GM19463 (cell line): Measurements from ENCODE around the gene RIIAD1.
"Not testable (repeated sequence)": the region's sequence is repeated elsewhere in the genome, so short reads cannot be mapped to it uniquely, and the experiment has no call there.

ENCODE experiments used
- ATAC-seq: cut with Tn5 transposase; IDR thresholded peaks from one replicate; pipeline ENCODE4 v1.9.1; 2021; ENCODE audit warnings: mild to moderate bottlenecking, moderate library complexity; ENCODE audit not compliant: unreplicated experiment

RIIAD1 gene

DNA sequence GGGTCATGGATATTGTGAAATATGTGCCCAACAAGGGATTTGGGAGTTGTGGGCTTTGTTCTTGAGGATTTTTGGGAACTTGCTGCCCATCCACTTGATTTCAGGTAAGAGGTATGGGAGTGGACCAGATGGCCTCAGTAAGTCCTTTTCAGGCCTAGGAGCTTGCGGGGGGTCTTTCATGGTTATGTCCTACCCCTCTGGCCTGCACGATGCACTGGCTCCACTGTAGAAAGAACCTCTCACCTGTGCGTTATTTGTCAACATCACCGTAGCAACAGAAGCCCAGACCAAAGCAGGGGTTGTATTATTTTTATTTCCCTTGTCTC lies 8.6 kb downstream of the RIIAD1 start:
- ATAC-seq: no peak

DNA sequence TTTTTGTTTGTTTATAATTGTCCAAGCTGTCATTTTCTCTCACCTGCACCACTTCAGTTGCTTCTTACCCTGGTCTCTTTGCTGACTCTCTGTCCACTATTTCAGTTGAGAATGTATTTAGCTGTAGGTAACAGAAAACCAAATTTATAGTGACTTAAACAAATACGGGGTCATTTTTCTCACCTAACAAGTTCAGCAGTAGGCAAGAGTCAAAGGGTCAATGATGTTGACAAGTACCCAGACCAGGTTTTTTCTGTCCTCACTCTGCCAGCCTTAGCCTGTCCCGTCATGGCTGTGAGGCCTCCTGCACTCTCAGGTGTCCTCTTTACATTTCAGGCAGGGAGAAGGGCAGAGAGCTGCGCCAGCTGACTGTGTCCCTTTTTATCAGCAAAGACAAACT lies 11.8 kb downstream of the RIIAD1 start:
- no peak for ATAC-seq

DNA sequence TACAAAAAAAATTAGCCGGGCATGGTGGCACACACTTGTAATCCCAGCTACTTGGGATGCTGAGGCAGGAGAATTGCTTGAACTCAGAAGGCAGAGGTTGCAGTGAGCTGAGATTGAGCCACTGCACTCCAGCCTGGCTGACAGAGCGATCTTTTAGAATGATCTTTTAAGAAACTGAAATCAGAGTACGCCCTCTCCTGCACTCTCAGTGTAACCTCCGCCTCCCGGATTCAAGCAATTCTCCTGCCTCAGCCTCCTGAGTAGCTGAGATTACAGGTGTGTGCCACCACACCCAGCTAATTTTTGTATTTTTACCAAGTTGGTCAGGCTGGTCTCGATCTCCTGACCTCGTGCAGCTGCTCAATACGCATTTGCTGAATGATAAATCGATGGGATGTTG lies 12.7 kb downstream of the RIIAD1 start:
- not testable (repeated sequence) for ATAC-seq

GRCh38 chr1:151737026-151737425 lies 15.7 kb downstream of the RIIAD1 start:
- ATAC-seq: no peak

DNA sequence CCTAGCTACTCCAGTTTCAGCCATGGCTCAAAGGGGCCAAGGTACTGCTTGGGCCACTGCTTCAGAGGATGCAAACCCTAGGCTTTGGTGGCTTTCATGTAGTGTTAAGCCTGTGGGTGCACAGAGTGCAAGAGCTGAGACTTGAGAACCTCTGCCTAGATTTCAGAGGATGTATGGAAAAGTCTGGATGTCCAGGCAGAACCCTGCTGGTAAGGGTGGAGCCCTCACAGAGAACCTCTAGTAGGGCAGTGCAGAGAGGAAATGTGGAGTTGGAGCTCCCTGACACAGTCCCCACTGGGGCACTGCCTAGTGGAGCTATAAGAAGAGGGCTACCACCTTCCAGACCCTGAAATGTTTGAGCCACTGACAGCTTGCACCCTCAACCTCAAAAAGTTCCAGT lies 16.2 kb downstream of the RIIAD1 start:
- ATAC-seq: no peak

DNA sequence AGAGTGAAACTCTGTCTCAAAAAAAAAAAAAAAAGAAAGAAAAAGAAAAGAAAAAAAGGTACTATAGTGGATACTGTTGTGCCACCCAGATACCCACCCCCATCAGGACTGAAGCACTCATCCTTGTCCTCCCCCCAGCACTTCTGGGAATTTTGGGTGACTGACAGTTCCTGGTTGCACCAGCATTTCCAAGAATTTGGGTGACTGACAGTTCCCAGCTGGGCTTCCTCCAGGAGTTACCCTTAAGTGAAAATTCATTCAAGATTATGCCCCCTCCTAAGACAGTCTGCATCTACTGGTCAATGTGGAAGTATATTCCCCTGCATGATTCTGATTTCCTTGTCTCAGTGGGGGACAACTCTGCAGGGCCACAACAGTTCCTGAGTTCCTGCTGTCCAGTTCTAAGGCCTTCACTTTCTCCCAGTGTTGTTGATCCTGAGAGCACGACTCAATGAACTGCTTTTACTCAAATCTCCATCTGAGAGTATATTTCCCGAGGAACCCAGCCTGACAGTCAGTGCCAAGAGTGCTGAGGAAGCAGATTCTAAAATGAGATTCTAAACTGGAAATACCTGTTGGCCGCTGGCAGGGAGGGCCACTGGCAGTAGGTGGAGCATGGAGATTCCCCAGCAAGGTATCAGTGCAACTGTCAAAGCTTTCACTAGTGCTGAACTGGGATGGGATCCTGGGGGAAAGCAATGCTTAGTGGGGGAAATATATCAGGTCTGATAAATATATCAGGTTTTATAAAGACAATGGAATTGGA lies 18.5 kb downstream of the RIIAD1 start:
- no peak for ATAC-seq

DNA sequence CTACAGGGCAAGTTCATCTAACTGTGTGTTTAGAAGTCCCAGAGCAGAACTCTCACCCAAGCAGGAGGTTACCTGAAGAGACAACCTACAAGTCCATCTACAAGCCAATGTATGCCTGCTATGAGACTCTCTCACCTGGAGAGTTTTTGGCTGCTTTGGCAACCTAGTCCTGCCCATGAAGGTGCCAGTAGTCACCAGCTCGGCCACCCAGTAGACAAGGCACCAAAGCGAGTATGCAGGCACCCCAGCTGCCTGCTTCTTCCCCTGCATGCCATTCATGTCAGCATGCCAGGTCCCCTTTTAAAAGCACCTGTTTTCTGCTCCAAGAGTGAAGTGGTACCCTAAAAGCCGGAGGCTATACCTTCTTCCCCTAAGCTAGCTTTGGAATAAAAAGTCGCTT lies 20.2 kb downstream of the RIIAD1 start:
- ATAC-seq: no peak

DNA sequence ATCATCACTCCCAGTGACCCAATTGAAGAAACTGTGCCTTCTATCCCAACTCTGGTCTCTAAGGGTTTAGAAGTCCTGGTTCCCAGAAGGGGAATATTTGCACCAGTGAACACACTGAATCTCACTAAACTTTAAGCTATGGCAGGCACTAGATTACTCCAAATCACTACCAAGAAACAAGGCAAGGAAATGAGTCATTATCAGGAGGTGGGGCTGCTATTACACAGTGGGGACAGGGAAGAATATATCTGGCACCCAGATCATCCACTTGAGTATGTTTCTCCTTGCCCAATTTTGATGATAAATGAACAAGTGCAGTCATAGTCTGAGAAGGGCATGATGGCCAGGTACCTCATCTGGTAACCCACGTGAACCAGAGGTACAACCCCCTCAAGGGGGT lies 35.0 kb downstream of the RIIAD1 start:
- no peak for ATAC-seq

DNA sequence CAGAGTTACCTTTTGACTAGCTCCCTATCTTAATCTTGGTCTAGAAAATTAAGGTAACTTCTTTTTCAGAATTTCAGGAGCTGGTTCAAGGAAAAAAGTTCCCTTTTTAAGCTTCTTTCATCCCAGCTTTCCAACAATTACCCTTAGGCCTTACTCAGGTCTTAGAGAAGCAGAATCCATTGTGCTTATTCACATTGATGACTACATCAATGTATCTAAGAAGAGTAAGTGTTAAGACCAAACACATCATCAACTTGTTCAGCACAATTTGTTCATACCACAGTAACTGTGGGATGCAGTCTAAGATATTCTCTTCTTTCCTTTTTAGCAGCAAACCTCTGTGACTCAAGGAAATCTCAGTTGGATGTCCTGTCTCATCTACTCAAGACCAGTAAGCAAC lies 37.9 kb downstream of the RIIAD1 start:
- no peak for ATAC-seq

DNA sequence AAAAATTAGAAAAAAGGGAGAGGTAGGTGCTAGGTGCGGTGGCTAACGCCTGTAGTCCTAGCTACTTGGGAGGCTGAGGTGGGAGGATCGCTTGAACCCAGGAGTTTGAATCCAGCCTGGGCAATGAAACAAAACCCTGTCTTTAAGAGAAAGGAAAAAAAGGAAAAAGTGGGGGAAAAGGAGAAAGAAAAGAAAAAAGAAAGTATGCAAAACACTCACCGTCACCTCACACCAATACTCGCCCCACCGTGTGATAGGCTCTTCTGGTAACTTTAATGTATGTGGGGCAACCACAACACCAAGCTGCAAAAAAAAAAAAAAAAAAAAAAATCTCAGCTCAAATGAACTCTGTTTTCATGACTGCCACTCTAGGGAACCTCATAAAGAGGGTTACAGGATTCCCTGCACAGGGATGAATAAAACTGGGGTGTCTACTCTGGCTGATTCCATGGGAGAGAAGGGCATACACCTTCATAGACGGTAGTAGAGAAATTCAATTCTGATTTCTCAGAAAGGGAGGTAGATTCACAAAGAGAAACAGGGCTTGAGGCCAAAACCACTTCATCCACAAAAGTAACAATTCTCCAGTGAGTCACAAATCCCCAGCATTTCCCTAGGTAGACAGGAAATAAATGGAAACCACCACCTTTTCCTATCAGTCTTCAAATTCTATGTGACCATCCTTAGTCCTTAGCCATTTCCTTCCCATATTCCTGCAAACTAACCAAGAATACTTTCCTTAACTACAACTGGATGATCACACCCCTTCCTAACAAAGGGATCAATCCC lies 39.5 kb downstream of the RIIAD1 start:
- no peak for ATAC-seq

DNA sequence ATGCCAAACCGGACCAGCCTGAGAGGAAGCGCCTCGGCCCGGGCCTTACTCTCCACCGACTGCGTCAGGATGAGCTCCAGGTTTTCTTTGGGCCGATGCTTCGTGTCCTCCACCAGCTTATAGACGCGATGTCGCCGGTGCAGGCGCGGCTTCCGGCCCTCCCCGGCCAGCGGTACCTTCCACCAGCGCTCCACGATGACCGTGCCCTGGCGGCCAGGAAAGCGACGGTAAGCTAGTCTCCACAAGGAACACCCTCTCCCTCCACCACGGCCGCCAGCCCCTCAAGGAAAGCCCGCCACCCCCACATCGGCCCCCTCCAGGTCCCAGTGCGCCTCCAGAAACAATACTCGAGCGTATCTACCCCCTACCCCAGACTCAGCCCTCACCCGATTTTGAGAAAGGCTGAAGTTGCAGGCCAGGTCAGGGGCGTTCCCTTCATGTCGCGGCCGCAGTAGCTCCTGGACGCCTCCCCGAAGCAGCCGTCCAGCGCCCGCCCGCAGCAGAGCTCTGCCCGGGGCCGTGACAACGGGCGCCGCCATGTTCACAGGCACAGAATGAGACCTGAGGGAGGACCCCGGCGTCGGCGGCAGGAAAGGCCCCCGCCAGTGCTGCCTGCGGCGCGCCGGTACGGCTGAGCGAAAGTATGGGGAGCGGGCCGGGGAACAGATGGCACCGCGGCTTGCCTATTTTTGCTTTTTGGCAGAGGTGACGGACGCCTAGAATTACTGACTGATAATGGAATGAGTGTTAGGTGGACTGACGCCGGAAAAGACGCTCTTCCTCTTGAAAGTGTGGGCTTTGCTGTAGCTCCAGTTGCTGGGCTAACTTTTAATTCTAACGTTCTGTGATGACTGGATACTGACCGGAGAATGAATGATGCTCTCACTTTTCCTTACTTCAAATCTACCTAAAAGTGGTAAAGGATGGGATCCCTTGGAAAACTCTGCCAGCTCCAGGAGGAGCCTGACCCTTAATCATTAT lies 41.9 kb downstream of the RIIAD1 start, which contains the start of gene MRPL9:
TSS of gene MRPL9 (minus strand) at position 556 of the 981 bp plus-strand sequence. CDS start at position 539, 17 bp downstream.
- ATAC-seq: peak; percentile 97

GRCh38 chr1:151763990-151764389 lies 42.7 kb downstream of the RIIAD1 start:
- ATAC-seq: no peak

- not testable (repeated sequence) for ATAC-seq
These were observed 47.2 kb downstream of the RIIAD1 start for GRCh38 chr1:151768351-151769066.

DNA sequence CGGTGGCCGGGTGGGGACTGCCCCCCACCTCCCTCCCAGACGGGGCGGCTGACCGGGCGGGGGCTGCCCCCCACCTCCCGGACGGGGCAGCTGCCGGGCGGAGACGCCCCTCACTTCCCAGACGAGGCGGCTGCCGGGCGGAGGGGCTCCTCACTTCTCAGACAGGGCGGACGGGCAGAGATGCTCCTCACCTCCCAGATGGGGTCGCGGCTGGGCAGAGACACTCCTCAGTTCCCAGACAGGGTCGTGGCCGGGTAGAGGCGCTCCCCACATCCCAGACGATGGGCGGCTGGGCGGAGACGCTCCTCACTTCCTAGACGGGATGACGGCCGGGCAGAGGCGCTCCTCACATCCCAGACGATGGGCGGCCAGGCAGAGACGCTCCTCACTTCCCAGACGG lies 47.9 kb downstream of the RIIAD1 start:
- ATAC-seq: not testable (repeated sequence)

DNA sequence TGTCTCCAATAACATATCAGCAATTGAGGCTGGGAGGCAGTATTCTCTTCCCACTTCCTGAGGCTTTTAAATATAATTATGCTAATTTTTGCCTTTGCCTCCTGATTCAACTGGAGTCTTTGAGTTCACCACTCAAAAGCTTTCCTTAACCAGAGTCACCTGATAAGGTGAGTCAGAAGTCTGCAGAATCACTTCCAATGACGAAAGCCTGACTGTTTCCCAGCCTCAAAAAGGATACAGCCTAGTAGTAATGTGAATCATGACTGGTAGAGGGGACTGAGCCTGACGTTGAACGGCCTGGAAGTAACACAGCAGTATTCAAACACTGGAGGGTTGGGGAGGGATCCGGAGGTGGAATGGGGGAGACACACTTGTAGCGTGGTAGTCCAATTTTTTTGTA lies 52.4 kb downstream of the RIIAD1 start:
- ATAC-seq: no peak

DNA sequence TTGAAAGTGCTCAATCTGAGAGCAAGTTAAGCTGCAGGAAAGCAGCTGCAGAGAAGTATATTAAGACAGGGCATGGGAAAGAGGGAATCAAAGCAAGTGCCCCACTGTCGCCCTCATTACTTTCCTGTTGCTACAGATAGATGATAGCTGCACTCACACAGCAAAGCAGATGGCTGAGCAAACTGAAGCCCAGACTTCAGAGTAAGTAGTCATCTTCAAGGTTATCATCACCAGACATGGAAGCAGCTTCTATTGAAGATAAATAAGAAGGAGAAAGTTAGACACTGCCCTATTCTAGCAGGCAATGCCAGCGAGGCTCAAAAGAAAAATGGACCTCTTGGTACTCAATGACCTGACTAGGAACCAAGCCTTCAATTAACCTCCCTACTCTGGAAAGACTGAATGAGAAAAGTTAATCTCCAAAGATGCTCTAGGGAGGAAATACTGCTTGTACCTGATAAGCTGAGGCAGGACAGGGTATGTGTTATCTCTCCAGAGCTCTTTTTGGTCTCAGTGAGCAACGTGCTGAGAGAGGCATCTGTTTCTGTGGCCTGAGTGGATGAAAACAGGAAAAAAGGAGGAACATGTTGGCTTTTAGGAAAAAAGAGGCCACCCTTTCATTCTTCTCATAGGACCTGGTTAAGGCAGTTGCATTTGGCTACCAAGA lies 53.1 kb downstream of the RIIAD1 start:
- ATAC-seq: no peak

DNA sequence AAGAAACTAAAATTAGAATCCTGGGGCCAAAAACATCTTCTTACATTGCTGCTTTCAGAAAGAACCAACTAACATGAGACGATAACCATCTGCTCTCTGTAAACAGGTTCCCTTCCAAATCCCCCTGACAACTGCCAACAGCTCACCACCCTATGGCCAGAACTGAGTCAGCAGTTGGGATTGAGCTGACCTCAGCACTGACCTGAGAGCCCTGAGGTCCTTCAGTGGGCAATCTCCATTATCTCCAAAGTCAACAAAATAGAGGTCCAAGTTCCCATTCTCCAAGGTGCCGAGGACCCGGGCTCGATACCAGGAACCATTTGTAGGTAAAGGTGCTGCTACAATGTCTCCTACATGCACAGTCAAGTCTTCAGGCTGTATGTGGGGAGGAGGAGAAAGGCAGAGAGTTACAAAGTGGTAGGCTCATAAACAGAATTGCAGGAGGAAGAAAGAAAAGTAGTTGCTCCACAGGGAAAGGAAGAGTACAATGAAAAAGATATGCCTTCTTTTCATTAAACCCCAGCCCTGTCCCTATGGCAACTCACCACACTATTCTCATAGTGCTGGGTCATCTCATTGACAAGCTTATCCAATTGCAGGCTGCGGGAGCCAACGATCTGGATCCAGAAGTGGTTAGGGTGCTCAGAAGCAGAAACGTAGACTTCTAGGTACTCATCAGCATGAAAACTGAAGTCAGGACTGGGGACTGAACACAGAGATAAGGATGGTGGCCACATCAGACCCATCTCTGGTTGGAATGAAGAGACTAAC lies 54.8 kb downstream of the RIIAD1 start:
- ATAC-seq: no peak

DNA sequence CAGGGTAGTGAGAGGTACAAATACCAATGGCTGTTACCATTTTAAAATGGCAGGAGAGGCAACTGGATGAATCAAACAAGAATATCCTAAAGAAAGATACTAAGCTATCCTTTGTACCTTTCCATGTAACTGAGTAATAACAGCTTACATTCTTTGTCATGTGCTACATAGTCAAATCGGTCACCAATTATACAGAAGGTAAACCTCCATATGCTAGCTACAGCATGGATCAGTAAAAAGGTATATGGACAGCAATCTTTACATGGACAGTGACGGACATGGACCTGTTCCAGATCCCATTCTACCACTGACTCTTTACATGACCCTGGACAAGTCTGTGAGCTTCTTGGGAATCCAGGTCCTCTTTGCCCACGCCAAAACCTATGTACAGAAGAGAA lies 55.3 kb downstream of the RIIAD1 start:
- ATAC-seq: no peak

- no peak for ATAC-seq
These were observed 56.0 kb downstream of the RIIAD1 start for GRCh38 chr1:151777317-151777716.
